PC-3 (cell line): ENCODE data around the gene MLC1. TPM values are rescaled to one million over a fixed set of nuclear protein-coding genes. Genes with fewer than 3 reads are reported as not detected.

ENCODE experiments used
- ATAC-seq: fragments of 200-7000 bp; cut with Tn5 transposase; 2 replicates; pipeline ENCODE4 v1.9.1; 2020; ENCODE audit warnings: mild to moderate bottlenecking, moderate library complexity
- BruUV-seq: library from RNA; stranded (reverse); fragments of 400-500 nt; replicated peaks from 2 replicates; lab custom pipeline; 2021; lab: Mats Ljungman, UMichigan
- CTCF ChIA-PET: fragments of 300-600 bp; sonication (Branson Sonifier 250); formaldehyde crosslinking; loops from one replicate; lab custom pipeline; 2022; ENCODE audit warnings: antibody characterized with exemption; lab: Charles Lee
- POLR2A ChIA-PET: fragments of 300-600 bp; sonication (Branson Sonifier 250); formaldehyde crosslinking; loops from one replicate; lab custom pipeline; 2022; ENCODE audit warnings: antibody characterized with exemption; ENCODE audit not compliant: unreplicated experiment; lab: Charles Lee
- DNase-seq: peaks from one replicate; pipeline ENCODE4 v3.0.0-alpha.2; 2015
- H2AFZ ChIP-seq: fragments of 300-600 bp; sonication (generic); 2 replicates; pipeline ENCODE4 v1.6.0; 2016; ENCODE audit warnings: antibody characterized with exemption, low read length
- H3F3A ChIP-seq: fragments of 300-600 bp; sonication (generic); one replicate; pipeline ENCODE4 v1.6.0; 2017; ENCODE audit warnings: antibody characterized with exemption, low read length, control low read depth, mild to moderate bottlenecking; ENCODE audit not compliant: unreplicated experiment
- H3K27ac ChIP-seq: fragments of 300-600 bp; sonication (generic); 2 replicates; pipeline ENCODE4 v1.5.1; 2016; ENCODE audit warnings: mild to moderate bottlenecking, low read length
- H3K27me3 ChIP-seq: fragments of 300-600 bp; sonication (generic); 2 replicates; pipeline ENCODE4 v1.6.1; 2016; ENCODE audit warnings: low read length, mixed read lengths
- H3K36me3 ChIP-seq: fragments of 300-600 bp; sonication (generic); 2 replicates; pipeline ENCODE4 v1.6.1; 2016; ENCODE audit warnings: low read depth, mixed run types, low read length, mixed read lengths
- H3K4me1 ChIP-seq: fragments of 300-600 bp; sonication (generic); 2 replicates; pipeline ENCODE4 v1.5.1; 2016; ENCODE audit warnings: low read length; ENCODE audit not compliant: insufficient read depth
- H3K4me2 ChIP-seq: fragments of 300-600 bp; sonication (generic); 2 replicates; pipeline ENCODE4 v1.6.0; 2016; ENCODE audit warnings: low read length
- H3K4me3 ChIP-seq: fragments of 300-600 bp; sonication (generic); 2 replicates; pipeline ENCODE4 v1.5.1; 2016; ENCODE audit warnings: mild to moderate bottlenecking, low read length, mixed read lengths
- H3K79me2 ChIP-seq: fragments of 300-600 bp; sonication (generic); 2 replicates; pipeline ENCODE4 v1.6.1; 2017; ENCODE audit warnings: low read length, mixed read lengths
- H3K9ac ChIP-seq: fragments of 300-600 bp; sonication (generic); 2 replicates; pipeline ENCODE4 v1.6.0; 2016; ENCODE audit warnings: mild to moderate bottlenecking, low read length
- H3K9me2 ChIP-seq: fragments of 300-600 bp; sonication (generic); replicated peaks from 2 replicates; pipeline ENCODE4 v1.6.1; 2016; ENCODE audit warnings: mixed run types, low read length, mixed read lengths
- H3K9me3 ChIP-seq: fragments of 300-600 bp; sonication (generic); 2 replicates; pipeline ENCODE4 v1.6.1; 2016; ENCODE audit warnings: low read length, mixed read lengths
- H4K20me1 ChIP-seq: fragments of 300-600 bp; sonication (generic); 2 replicates; pipeline ENCODE4 v1.6.1; 2016; ENCODE audit warnings: low read length, mixed read lengths
- CTCF ChIP-seq: fragments of 300-600 bp; sonication (generic); conservative IDR thresholded peaks from 2 replicates; pipeline ENCODE4 v1.5.1; 2017; ENCODE audit warnings: antibody characterized with exemption, low read depth, mild to moderate bottlenecking, low read length
- EZH2 ChIP-seq: fragments of 300-600 bp; sonication (generic); IDR thresholded peaks from one replicate; pipeline ENCODE4 v1.6.1; 2017; ENCODE audit warnings: antibody characterized with exemption, mild to moderate bottlenecking, low read length; ENCODE audit not compliant: unreplicated experiment
- EZH2phosphoT487 ChIP-seq: fragments of 300-600 bp; sonication (generic); IDR thresholded peaks from 2 replicates; pipeline ENCODE4 v1.6.1; 2018; ENCODE audit warnings: mild to moderate bottlenecking, antibody characterized with exemption, low read length, borderline replicate concordance
- intact Hi-C: fragments of 100-400 bp; cut with micrococcal nuclease; formaldehyde crosslinking; loops from 2 replicates; pipeline ENCODE4 v1.9.0; 2023
- total RNA-seq: library from RNA; depleted of rRNA; stranded (reverse); fragments of >200 nt; gene quantifications from 2 replicates; pipeline ENCODE4 v1.2.3, GENCODE V29; 2014

MLC1 gene
- total RNA-seq, 1 experiment from 2014 or later, result 0.62 TPM

- intact Hi-C loops, result no loop called here
- H3K4me1 ChIP-seq, result no peaks in the 10 kb centered on the region
- H2AFZ ChIP-seq, result no peak overlapping the region
- TF ChIP-seq CTCF (no peak), EZH2 (no peak), EZH2phosphoT487 (no peak)
- no peak overlapping the region for H3K9ac ChIP-seq
- no peaks in the 10 kb centered on the region for H3K79me2 ChIP-seq
- H3K27me3 ChIP-seq, result no peaks in the 10 kb centered on the region
- H3K27ac ChIP-seq, result no peak overlapping the region
- no peaks in the 10 kb centered on the region for H3K36me3 ChIP-seq
- no peak for DNase-seq
- no peaks in the 10 kb centered on the region for H3F3A ChIP-seq
- no peak overlapping the region for H3K4me3 ChIP-seq
- ChIA-PET POLR2A (no interaction called here), CTCF (no interaction called here)
- H4K20me1 ChIP-seq, result no peaks in the 10 kb centered on the region
- BruUV-seq, result no TSS peak
- no peak for ATAC-seq
- no peak overlapping the region for H3K4me2 ChIP-seq
- H3K9me3 ChIP-seq, result no peaks in the 10 kb centered on the region
- H3K9me2 ChIP-seq, result no peaks in the 10 kb centered on the region
Measured at GRCh38 chr22:50015451-50016307, 69.5 kb downstream of the MLC1 start.

- ChIA-PET POLR2A (no interaction called here), CTCF (no interaction called here)
- Histone ChIP-seq H3K79me2 (no peaks in the 10 kb centered on the region), H4K20me1 (no peaks in the 10 kb centered on the region), H3K4me2 (no peak overlapping the region), H3K27ac (no peak overlapping the region), H3K9me2 (no peaks in the 10 kb centered on the region), H3K9ac (no peak overlapping the region), H3K36me3 (no peaks in the 10 kb centered on the region), H3K4me1 (no peaks in the 10 kb centered on the region), H3K9me3 (no peaks in the 10 kb centered on the region), H2AFZ (no peak overlapping the region), H3K27me3 (no peaks in the 10 kb centered on the region), H3K4me3 (no peak overlapping the region), H3F3A (no peaks in the 10 kb centered on the region)
- DNase-seq, result no peak
- intact Hi-C loops, result no loop called here
- TF ChIP-seq CTCF (no peak), EZH2 (no peak)
- no peak for ATAC-seq
- BruUV-seq, result no TSS peak
Measured at GRCh38 chr22:50014655-50015401, 70.4 kb downstream of the MLC1 start.
